Spleen (tissue), 11 donors: ENCODE results near the gene UGT1A5. TPM values are rescaled to one million over a fixed set of nuclear protein-coding genes. Genes with fewer than 3 reads are reported as not detected.

Experiments
- DNase-seq: peaks from one replicate; pipeline ENCODE4 v3.0.0-alpha.2; 2020
- H3K27ac ChIP-seq, 8 donors: fragments of 200-600 bp; sonication (generic) in 7 of 8; 1 replicate in 4 of 8; 2 replicates in 4 of 8; pipeline versions ENCODE4 v1.5.0 to v1.8.0; 2016 to 2021; ENCODE audit warnings: inconsistent platforms in 4 of 8, mild to moderate bottlenecking in 4 of 8, moderate library complexity in 1 of 8
- H3K27me3 ChIP-seq, 7 donors: fragments of 200-600 bp; sonication (generic) in 6 of 7; replicated peaks in 1 of 7; 1 replicate in 4 of 7; 2 replicates in 3 of 7; pipeline versions ENCODE4 v1.5.0 to v1.8.0; 2016 to 2021; ENCODE audit warnings: inconsistent platforms in 3 of 7, mild to moderate bottlenecking in 1 of 7
- H3K36me3 ChIP-seq, 6 donors: fragments of 200-600 bp; sonication (generic) in 5 of 6; 1 replicate in 4 of 6; 2 replicates in 2 of 6; pipeline versions ENCODE4 v1.5.0 to v1.8.0; 2016 to 2021; ENCODE audit warnings: inconsistent platforms in 2 of 6
- H3K4me1 ChIP-seq, 6 donors: fragments of 200-600 bp; sonication (generic) in 5 of 6; 1 replicate in 3 of 6; 2 replicates in 3 of 6; pipeline versions ENCODE4 v1.5.0 to v1.8.0; 2016 to 2021; ENCODE audit warnings: inconsistent platforms in 3 of 6
- H3K4me3 ChIP-seq, 8 donors: fragments of 200-600 bp; sonication (generic) in 7 of 8; 1 replicate in 4 of 8; 2 replicates in 4 of 8; pipeline versions ENCODE4 v1.5.0 to v1.8.0; 2016 to 2021; ENCODE audit warnings: inconsistent platforms in 4 of 8, mild to moderate bottlenecking in 4 of 8, moderate library complexity in 2 of 8
- H3K9me3 ChIP-seq, 8 donors: fragments of 200-600 bp; sonication (generic) in 7 of 8; 1 replicate in 4 of 8; 2 replicates in 4 of 8; pipeline versions ENCODE4 v1.5.0 to v1.8.0; 2016 to 2021; ENCODE audit warnings: inconsistent platforms in 4 of 8
- POLR2A ChIP-seq, 3 donors: fragments of 450-650 bp; IDR thresholded peaks; one replicate each; pipeline ENCODE4 v1.5.1; 2017; ENCODE audit warnings: antibody characterized with exemption in 3 of 3, mild to moderate bottlenecking in 1 of 3
- POLR2AphosphoS5 ChIP-seq, 3 donors: sonication (generic); formaldehyde crosslinking; IDR thresholded peaks; one replicate each; pipeline ENCODE4 v1.5.1; 2017; ENCODE audit warnings: antibody characterized with exemption in 3 of 3
- WGBS, 5 donors: extraction: QIAGEN DNeasy Blood & Tissue Kit in 3 of 5; methylation state at CpG; one replicate each; pipeline versions ENCODE4 v1.1.5 to v1.1.7; 2013 to 2018; 5-methylcytosine and 5-hydroxymethylcytosine counted together
- intact Hi-C: fragments of 100-400 bp; cut with DNase I; formaldehyde crosslinking; loops from one replicate; pipeline ENCODE4 v1.15.0; 2023; ENCODE audit warnings: low total_unique reads
- polyA plus RNA-seq, 3 donors: library from polyadenylated mRNA; stranded (reverse); fragments of 200-250 nt; gene quantifications; one replicate each; pipeline ENCODE4 v1.2.1, GENCODE V29; 2013
- total RNA-seq, 7 donors: library from RNA; depleted of rRNA in 3 of 7; stranded (reverse); fragments of >200 nt in 3 of 7; fragmentation: NEBNext Ultra II Directional in 4 of 7; extraction: Animal tissue kit (Norgen Biotek cat#: 25700) in 4 of 7; gene quantifications; one replicate each; pipeline versions ENCODE4 v1.1.0 to v1.2.1, GENCODE V29; 2016 to 2021
- TF ChIP-seq, protein P1 (sequence below), 11 experiments: fragments of 200-600 bp in 7 of 11; fragments of 450-650 bp in 4 of 11; sonication (generic) in 4 of 11; IDR thresholded peaks in 8 of 11; conservative IDR thresholded peaks in 3 of 11; 1 replicate in 7 of 11; 2 replicates in 4 of 11; pipeline versions ENCODE4 v1.4.0 to v1.8.0; 2016 to 2021; ENCODE audit warnings: antibody characterized with exemption in 11 of 11, inconsistent platforms in 4 of 11, mild to moderate bottlenecking in 1 of 11
- donor health status: healthy with polysubstance abuse.
- donor health status: DM: no; HTN: no; CAD: no; lungs with moderate emphysema.
- donor health status: DM: no; HTN: no; CAD: no.
- donor health status: Bipolar disorder and iron deficiency.
- donor health status: healthy.
- donor health status: DM: no; HTN: no; CAD: no.
- donor health status: DM: yes; HTN: yes; CAD: no.

The UGT1A5 gene
- total and polyA plus RNA-seq, 10 donors: not detected

DNA sequence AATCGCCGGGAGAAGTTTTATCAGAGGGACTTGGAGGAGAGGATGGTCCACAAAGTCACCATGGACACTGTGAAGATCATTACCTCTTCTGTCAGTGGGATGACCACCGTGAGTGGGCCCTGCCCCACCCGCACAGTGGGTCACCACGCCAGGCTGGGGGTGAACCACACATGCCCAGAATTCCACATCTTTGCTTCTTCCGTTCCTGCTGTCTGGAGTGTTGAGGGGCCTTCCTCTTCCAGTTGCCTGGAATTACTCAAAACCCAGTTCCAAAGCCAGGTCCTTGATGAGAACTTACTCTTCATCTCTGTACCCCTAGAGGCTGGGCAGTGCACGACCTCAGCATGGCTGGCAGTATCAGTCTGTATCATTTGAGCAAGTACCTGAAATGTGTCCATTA lies 87.5 kb downstream of the UGT1A5 start:
- Histone ChIP-seq H3K36me3 (no peaks in the 10 kb centered on the region), H3K27ac (no peak overlapping the region), H3K4me3 (no peak overlapping the region), H3K9me3 (no peaks in the 10 kb centered on the region), H3K4me1 (no peaks in the 10 kb centered on the region), H3K27me3 (peaks cover 0 to 23% (median 0%) of the 10 kb centered on the region in 7 donors)
- no peak for DNase-seq
- intact Hi-C loops: no loop called here
- 77 to 88% (median 81%) methylated on average over 4 to 7 of the region's 7 CpGs for WGBS, 5 donors
- TF ChIP-seq POLR2A (IDR thresholded peaks at IDR 0.05) (no peak), POLR2AphosphoS5 (IDR thresholded peaks at IDR 0.05) (no peak)
- TF ChIP-seq, protein P1, sequence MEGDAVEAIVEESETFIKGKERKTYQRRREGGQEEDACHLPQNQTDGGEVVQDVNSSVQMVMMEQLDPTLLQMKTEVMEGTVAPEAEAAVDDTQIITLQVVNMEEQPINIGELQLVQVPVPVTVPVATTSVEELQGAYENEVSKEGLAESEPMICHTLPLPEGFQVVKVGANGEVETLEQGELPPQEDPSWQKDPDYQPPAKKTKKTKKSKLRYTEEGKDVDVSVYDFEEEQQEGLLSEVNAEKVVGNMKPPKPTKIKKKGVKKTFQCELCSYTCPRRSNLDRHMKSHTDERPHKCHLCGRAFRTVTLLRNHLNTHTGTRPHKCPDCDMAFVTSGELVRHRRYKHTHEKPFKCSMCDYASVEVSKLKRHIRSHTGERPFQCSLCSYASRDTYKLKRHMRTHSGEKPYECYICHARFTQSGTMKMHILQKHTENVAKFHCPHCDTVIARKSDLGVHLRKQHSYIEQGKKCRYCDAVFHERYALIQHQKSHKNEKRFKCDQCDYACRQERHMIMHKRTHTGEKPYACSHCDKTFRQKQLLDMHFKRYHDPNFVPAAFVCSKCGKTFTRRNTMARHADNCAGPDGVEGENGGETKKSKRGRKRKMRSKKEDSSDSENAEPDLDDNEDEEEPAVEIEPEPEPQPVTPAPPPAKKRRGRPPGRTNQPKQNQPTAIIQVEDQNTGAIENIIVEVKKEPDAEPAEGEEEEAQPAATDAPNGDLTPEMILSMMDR (IDR thresholded peaks at IDR 0.05 in 8 of 11, conservative IDR thresholded peaks at IDR 0.05 in 3 of 11): no peak

DNA sequence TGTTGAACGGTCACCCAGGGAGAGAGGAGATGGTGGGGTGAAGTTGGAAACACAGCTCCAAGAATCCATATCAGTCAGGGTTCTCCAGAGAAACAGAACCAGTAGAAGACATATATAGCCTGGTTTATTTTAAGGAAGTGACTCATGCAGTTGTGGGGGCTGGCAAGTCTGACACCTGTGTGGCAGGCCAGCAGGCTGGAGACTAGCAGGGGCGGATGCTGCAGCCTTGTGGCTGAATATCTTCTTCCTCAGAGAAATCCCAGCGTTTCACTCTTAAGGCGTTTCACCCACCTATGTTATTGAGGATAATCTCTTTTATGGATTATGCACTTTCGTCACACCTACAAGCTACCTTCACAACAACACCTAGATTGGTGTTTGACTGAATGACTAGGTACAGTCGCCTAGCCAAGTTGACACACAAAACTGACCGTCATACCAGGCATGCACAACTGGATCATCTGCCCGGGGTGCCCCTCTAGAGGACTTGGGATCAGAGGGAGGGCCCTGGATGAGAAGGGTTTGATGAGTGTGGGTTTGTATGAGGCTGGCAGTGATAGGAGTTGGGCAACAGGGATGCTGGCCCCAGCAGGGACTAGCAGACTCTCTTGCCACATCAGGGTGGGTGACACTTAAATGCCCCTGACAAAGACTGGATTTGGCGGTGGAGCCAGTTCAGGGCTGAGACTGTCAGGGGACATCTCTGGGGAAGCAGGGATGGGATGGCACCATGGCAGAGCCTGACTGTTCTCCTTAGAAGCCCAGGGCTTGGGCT lies 88.8 kb downstream of the UGT1A5 start:
- intact Hi-C loops: no loop called here
- no peaks in the 10 kb centered on the region for H3K36me3 ChIP-seq
- peaks cover 0 to 23% (median 0%) of the 10 kb centered on the region in 7 donors for H3K27me3 ChIP-seq
- H3K4me1 ChIP-seq: no peaks in the 10 kb centered on the region
- peak; percentile 53 for DNase-seq
- 70 to 77% (median 71%) methylated on average over 9 of the region's 9 CpGs for WGBS, 5 donors
- H3K4me3 ChIP-seq: no peak overlapping the region
- H3K27ac ChIP-seq: no peak overlapping the region
- H3K9me3 ChIP-seq: no peaks in the 10 kb centered on the region
- TF ChIP-seq, protein P1 (IDR thresholded peaks at IDR 0.05 in 8 of 11, conservative IDR thresholded peaks at IDR 0.05 in 3 of 11): no peak
- no peak for TF ChIP-seq POLR2AphosphoS5 (IDR thresholded peaks at IDR 0.05)

DNA sequence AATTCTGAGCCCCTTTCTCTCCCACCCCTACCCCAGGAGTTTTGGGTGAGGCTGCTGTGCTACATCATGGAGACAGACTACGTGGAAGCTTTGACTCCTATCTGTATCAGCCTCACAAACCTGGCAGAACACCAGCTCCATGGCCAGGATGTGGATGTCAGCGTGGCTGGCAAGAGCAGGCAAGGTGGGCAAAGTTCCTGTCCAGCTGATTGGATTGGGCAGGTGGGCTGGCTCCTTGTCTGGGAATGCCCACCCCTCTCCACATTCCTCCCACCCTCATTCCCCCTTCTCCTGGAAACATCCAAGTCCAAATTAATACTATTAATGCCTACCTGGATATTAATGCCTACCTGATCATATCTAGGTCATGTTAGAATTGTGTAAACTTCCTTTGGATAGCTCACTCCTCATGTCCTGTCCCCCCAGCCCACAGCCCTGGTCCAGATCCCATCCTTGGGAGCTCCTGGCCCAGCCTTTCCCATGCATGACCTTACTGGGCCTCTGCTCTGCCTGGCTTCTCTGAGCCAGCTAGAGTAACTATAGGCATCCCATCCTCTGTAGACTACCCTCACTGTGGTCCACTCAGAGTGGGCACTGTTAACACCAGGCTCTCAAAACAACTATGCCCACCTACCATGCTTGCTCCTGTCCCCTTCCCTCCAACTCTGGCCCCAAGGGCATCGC lies 89.6 kb downstream of the UGT1A5 start:
- TF ChIP-seq POLR2AphosphoS5 (IDR thresholded peaks at IDR 0.05) (no peak), POLR2A (IDR thresholded peaks at IDR 0.05) (no peak)
- TF ChIP-seq, protein P1 (IDR thresholded peaks at IDR 0.05 in 8 of 11, conservative IDR thresholded peaks at IDR 0.05 in 3 of 11): no peak
- no peak overlapping the region for H3K4me3 ChIP-seq
- intact Hi-C loops: no loop called here
- H3K36me3 ChIP-seq: no peaks in the 10 kb centered on the region
- no peaks in the 10 kb centered on the region for H3K9me3 ChIP-seq
- H3K27me3 ChIP-seq: peaks cover 0 to 25% (median 0%) of the 10 kb centered on the region in 7 donors
- DNase-seq: peak; percentile 32
- no peak overlapping the region for H3K27ac ChIP-seq
- 66 to 73% (median 71%) methylated on average over 2 to 3 of the region's 3 CpGs for WGBS, 5 donors
- no peaks in the 10 kb centered on the region for H3K4me1 ChIP-seq

DNA sequence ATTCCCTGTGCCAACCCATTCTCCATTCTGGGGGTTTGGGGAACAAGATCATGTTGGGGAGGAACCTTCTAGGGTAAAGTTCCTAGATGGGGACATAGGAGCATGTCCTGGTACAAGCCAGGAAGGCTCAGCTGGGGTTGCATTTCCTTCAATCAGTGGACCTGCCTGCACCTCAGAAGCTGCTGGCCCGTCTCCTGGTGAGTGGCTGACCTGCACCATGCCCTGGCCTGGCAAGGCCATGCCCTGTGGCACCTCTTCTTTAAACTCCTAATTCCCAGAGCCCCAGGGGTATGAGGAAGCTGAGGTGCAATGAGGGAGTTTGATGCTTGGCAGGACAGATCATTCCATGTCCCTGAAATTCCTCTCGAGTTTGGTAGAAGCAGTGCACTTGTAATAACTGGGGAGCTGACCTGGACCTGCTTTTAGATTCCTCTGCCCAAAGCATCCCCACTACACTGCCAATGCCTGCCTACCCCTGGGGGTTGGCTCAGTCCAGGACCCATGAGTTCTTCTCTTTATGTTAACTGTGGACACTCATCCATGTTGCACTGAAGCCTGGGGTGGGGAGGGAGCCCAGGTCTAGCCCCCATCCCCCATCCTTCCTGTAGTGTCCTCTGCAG lies 90.7 kb downstream of the UGT1A5 start:
- H3K4me1 ChIP-seq: no peaks in the 10 kb centered on the region
- no peak overlapping the region for H3K4me3 ChIP-seq
- H3K27ac ChIP-seq: no peak overlapping the region
- H3K9me3 ChIP-seq: no peaks in the 10 kb centered on the region
- TF ChIP-seq, protein P1 (IDR thresholded peaks at IDR 0.05 in 8 of 11, conservative IDR thresholded peaks at IDR 0.05 in 3 of 11): no peak
- TF ChIP-seq POLR2A (IDR thresholded peaks at IDR 0.05) (no peak), POLR2AphosphoS5 (IDR thresholded peaks at IDR 0.05) (no peak)
- peaks cover 0 to 36% (median 0%) of the 10 kb centered on the region in 7 donors for H3K27me3 ChIP-seq
- peak; percentile 35 for DNase-seq
- WGBS, 5 donors: 50 to 83% (median 73%) methylated on average over 1 to 2 of the region's 2 CpGs
- intact Hi-C loops: no loop called here
- no peaks in the 10 kb centered on the region for H3K36me3 ChIP-seq
